ENCODE results near the gene TBC1D5.
A peak's percentile ranks its signal among the peaks of the same experiment; 100 is the strongest.

TBC1D5 gene

GRCh38 chr3:17257269-17257668 is 485.2 kb downstream of the TBC1D5 start:
- no peak for DNase-seq
- intact Hi-C loops (cut with DNase I): loop anchor here (5.0 to 10.0 kb wide), 2 partner anchors 150 to 588 kb away; no protein-coding TSS in a partner anchor

DNA sequence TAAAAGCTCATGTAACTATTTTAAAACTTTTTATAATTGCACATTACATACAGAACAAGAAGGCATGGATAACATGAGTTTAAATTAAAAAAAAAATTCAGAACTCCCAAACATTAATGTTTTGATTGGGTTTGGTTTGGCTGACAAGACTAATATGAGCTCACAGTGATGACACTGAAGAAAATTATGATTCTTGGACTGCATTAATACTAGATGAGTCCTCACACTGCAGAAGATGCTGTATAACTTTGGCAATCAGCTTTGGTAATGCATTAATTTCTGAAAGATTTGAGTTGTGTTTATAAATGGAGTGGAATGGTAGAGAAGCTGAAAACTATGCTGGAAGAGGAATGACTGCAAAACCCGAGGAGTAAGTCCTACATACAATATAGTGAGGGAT is 498.8 kb downstream of the TBC1D5 start:
- DNase-seq: no peak
- intact Hi-C loops (cut with DNase I): no loop called here

- DNase-seq: no peak
- intact Hi-C loops (cut with DNase I): loop anchor here (10.0 kb wide), 1 partner anchor 645 kb away; no protein-coding TSS in a partner anchor
These were observed 503.0 kb downstream of the TBC1D5 start for GRCh38 chr3:17239417-17239816.

GRCh38 chr3:17238023-17238422 is 504.4 kb downstream of the TBC1D5 start:
- intact Hi-C loops (cut with DNase I): loop anchor here (10.0 kb wide), 1 partner anchor 643 kb away; no protein-coding TSS in a partner anchor
- DNase-seq: no peak

GRCh38 chr3:17235310-17235709 is 507.1 kb downstream of the TBC1D5 start:
- intact Hi-C loops (cut with DNase I): loop anchor here (10.0 kb wide), 1 partner anchor 641 kb away; no protein-coding TSS in a partner anchor
- no peak for DNase-seq

DNA sequence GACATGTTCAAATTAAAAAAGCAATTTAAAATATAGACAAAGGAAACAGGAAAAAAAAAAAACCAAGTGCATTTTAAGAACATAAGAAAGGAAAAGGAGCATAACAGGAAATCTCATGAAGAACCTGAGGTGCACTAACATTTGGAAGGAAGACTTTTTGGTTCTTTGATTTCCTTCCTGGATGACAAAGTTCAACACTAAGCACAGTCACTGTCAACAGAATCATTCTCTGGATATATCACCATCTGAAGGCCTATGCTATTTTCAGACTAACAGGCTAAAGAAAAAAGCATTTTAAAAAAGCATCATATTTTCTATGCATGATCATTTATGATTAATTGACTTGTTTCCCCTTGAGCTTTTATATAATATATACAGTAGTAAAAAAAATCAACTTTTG is 508.0 kb downstream of the TBC1D5 start:
- intact Hi-C loops (cut with DNase I): loop anchor here (10.0 kb wide), 1 partner anchor 640 kb away; no protein-coding TSS in a partner anchor
- DNase-seq: no peak

DNA sequence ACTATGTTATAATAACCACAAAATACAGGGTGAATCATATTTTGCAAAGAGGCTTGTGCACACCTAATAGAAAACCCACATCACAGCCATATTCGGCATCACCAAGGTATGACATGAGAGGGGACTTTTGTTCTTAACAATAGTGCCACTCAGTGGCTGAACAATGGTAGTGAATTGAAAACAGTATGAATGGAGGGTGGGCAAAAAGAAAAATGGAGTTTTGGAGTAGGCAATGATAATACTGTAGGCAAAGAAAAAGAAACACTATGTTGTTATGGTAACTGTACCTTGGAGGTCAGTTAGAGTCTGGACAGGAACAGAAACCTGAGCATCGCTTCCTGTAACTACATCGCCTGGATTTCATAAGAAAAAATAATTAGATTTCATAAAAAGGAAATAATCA is 509.0 kb downstream of the TBC1D5 start:
- DNase-seq: peak in 21 of 42 donors; percentile 6 to 73 (median 39)
- intact Hi-C loops (cut with DNase I): loop anchor here (10.0 kb wide), 1 partner anchor 639 kb away; no protein-coding TSS in a partner anchor

GRCh38 chr3:17232442-17232841 is 510.0 kb downstream of the TBC1D5 start:
- intact Hi-C loops (cut with DNase I): loop anchor here (10.0 kb wide), 1 partner anchor 638 kb away; no protein-coding TSS in a partner anchor
- no peak for DNase-seq

- intact Hi-C loops (cut with DNase I): loop anchor here (10.0 kb wide), 1 partner anchor 637 kb away; no protein-coding TSS in a partner anchor
These were observed 510.7 kb downstream of the TBC1D5 start for GRCh38 chr3:17231537-17232261.

GRCh38 chr3:17227472-17227871 is 515.0 kb downstream of the TBC1D5 start:
- intact Hi-C loops (cut with DNase I): no loop called here
- no peak for DNase-seq

More at GRCh38 chr3:17231537-17232261, 510.7 kb downstream of the TBC1D5 start:
- DNase-seq: no peak

DNA sequence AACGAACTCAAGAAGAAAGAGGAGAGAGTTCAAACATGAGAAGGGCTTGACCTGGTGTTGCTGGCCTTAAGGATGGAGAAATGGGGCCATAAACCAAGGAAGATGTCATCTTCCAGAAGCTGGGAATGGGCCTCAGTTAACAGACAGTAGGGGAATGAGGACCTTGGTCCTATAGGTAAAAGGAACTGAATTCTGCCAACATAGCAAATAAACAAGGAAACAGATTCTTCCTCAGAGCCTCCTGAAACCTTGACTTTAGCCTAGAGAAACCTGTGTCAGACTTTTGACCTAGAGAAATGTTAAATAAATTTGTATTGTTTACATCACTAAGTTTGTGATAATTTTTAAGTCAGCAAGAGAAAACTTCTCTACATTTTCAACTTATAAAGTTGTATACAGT is 520.9 kb downstream of the TBC1D5 start:
- DNase-seq: no peak
- intact Hi-C loops (cut with DNase I): no loop called here

- no peak for DNase-seq
- intact Hi-C loops (cut with DNase I): loop anchor here (10.0 kb wide), 1 partner anchor 615 kb away; the partner anchor contains the start of gene DAZL
These were observed 522.8 kb downstream of the TBC1D5 start for GRCh38 chr3:17219593-17219992.

DNA sequence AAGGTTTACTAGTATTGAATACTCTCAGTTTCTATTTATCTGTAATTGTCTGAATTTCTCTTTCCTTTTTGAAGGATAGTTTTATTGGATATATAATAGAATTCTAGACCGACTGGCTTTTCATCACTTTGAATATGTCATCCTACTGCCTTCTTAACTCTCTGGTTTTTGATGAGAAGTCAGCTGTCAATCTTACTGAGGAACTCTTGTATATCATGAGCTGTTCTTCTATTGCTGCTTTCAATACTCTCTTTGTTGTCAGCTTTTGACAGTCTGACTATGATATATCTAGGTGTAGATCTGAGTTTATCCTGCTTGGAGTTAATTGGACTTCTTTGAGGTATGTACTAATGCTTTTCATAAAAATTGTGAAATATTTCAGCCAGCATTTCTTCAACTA is 523.8 kb downstream of the TBC1D5 start:
- DNase-seq: no peak
- intact Hi-C loops (cut with DNase I): loop anchor here (10.0 kb wide), 1 partner anchor 614 kb away; the partner anchor contains the start of gene DAZL

GRCh38 chr3:17217588-17217987 is 524.8 kb downstream of the TBC1D5 start:
- intact Hi-C loops (cut with DNase I): loop anchor here (10.0 kb wide), 1 partner anchor 613 kb away; the partner anchor contains the start of gene DAZL
- no peak for DNase-seq

DNA sequence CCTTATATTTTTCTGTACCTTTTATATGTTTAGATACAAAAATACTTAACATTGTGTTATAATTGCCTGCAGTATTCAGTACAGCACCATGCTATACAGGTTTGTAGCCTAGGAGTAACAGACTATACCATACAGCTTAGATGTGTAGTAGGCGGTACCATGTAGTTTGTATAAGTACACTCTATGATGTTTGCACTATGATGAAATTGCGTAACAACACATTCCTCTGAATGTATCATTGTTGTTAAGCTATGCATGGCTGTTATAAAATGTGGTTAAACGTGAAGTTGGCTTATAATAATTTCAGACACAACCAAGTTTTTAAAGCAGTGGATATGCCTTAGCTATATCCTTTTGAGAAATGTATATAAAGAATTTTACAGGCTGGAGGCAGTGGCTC is 529.3 kb downstream of the TBC1D5 start:
- no peak for DNase-seq
- intact Hi-C loops (cut with DNase I): loop anchor here (10.0 kb wide), 1 partner anchor 608 kb away; the partner anchor contains the start of gene DAZL

GRCh38 chr3:17207979-17208378 is 534.5 kb downstream of the TBC1D5 start:
- intact Hi-C loops (cut with DNase I): no loop called here
- no peak for DNase-seq

GRCh38 chr3:17207019-17207418 is 535.4 kb downstream of the TBC1D5 start:
- intact Hi-C loops (cut with DNase I): no loop called here
- DNase-seq: no peak

GRCh38 chr3:17204049-17204650 is 538.3 kb downstream of the TBC1D5 start:
- DNase-seq: peak in 22 of 42 donors; percentile 11 to 75 (median 39)
- intact Hi-C loops (cut with DNase I): no loop called here

GRCh38 chr3:17201538-17201937 is 540.9 kb downstream of the TBC1D5 start:
- no peak for DNase-seq
- intact Hi-C loops (cut with DNase I): no loop called here

Measured in head of caudate nucleus (tissue), 42 donors.